Pulmonary artery endothelial cell (primary cell): ENCODE data around the gene GUF1. TPM values are rescaled to one million over a fixed set of nuclear protein-coding genes. Genes with fewer than 3 reads are reported as not detected.
A peak's percentile ranks its signal among the peaks of the same experiment; 100 is the strongest.

ENCODE experiments used
- DNase-seq: peaks from one replicate; pipeline ENCODE4 v3.0.0-alpha.2; 2011; ENCODE audit warnings: low read depth, low spot score
- total RNA-seq: library from RNA; depleted of rRNA; stranded (reverse); fragments of >200 nt; gene quantifications from 2 replicates; pipeline ENCODE4 v1.2.3, GENCODE V29; 2014

GUF1 gene
- 11.8 and 14.2 TPM in 2 replicates for total RNA-seq

DNA sequence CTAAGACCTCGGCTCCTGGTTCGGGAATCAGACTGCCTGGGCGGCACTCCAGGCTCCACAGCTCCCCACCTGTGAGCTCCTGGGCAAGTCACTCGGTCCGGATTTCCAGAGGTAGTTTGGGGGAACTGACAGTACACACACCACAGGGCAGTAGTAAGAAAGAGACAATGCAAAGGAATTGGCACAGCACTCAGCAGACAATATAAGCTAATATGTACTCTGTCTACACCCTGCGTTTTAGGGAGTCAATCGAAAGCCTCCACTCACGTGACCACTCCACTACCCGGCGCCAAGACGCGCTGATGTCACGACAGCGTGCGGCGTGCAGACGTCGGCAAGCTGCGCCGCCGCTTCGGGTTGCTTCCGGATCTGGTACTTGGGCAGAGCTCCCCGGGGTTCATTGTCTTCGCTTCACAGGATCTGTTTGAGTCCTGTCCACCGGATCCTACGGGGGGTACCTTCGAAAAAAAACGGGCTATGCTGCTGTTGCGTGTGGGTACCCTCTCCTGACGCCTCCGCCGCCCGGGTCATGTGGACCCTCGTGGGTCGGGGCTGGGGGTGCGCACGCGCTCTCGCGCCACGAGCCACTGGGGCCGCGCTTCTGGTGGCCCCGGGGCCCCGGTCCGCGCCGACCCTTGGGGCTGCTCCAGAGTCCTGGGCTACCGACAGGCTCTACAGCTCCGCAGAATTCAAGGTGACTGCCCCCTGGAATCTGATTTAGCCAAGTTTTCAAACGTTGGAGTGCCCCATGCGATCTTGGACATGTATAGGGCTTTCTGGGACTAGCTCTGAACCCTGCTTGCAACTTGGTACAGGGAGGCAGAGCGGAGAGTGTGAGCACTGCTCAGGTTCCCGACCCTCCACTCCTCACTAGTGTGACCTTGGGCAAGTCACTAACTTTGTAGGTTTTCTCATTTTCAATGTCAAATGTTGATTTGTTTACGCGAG, at the start of gene GUF1:
GUF1 (plus strand) TSS at position 327 of the 948 bp plus-strand sequence; CDS start at position 530, 203 bp downstream.
- peak; percentile 68 for DNase-seq

DNA sequence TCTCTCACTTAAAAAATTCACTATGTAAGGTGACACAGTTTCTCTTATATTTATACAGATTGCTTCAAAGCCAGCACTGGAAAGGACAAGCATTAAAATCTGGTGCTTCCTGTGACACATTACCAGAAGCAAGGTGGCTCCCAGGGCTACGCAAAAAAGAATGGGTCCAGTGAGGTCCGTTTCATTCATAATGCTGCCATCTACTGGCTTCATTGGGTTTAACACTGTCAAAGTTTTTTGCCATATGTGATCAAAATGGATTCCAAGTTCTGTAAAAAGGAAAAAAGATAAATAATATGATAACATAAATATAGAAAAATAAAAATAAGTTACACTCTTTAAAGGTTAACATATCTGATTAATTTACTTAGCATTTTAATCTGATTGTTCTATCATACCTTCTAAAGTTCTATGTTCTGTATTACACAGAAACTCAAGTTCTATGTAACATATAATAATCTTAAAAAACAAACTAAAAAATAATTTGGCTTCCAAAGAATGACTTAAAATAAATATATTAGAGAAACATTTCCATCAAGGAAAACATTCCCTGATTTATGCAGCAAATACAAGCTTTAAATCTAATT, 48.8 kb upstream of the GUF1 start:
- peak; percentile 3 for DNase-seq

- DNase-seq = no peak
Measured at GRCh38 chr4:44632089-44632488, 46.1 kb upstream of the GUF1 start.

DNA sequence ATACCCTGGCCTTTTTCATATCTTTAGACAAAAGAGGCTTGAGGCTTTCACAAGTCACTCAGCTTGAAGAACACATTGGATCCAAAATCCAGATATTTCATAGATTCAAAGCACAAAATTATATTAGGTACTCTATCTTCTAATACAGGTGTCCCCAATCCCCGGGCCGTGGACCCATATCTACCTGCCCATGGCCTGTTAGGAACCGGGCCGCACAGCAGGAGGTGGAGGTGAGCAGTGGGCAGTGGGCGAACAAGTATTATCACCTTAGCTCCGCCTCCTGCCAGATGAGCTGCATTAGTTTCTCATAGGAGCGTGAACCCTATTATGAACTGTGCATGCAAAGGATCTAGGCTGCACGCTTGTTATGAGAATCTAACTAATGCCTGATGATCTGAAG, 45.5 kb upstream of the GUF1 start:
- no peak for DNase-seq

DNA sequence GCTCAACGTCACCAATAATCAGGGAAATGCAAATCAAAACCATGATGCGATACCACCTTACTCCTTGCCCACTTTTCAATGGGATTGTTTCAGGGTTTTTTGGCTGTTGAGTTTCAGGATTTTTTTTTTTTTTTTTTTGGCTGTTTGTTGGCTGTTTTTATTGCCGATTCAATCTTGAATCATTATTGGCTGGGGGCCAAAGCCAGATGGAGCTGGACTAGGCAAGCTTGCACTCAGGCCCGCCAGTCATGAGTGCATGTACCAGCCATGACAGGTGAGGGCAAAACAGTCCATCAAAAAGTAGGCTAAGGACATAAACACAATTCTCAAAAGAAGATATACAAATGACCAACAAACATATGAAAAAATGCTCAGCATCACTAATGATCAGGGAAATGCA, 40.1 kb upstream of the GUF1 start:
- DNase-seq = no peak

DNA sequence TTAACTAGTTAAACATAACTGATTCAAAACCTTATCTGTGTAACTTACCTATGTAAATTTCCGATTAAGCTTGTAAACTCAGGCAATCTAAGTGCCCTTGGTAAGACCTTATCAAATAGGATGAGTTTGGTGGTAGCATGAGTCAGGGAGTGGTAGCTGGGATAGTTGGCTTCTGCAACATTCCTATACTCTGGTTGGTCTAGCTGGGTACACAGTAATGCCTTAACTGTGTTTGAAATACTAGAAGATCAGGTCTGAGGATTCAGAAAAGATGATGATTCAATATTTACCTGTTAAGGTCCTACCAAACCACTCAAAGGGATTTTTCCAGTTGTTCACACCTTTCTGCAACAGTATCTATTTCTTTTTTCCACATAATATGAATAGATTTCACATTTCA, 32.1 kb upstream of the GUF1 start:
- no peak for DNase-seq

- DNase-seq = no peak
Measured at GRCh38 chr4:44651425-44651824, 26.8 kb upstream of the GUF1 start, which contains the start of gene YIPF7. TSS of gene YIPF7 (minus strand) at chr4:44651625. CDS start at chr4:44650100, 1,525 bp downstream.

GRCh38 chr4:44652002-44652401, 26.2 kb upstream of the GUF1 start:
- DNase-seq = no peak

GRCh38 chr4:44660396-44660795, 17.8 kb upstream of the GUF1 start:
- DNase-seq = no peak

DNA sequence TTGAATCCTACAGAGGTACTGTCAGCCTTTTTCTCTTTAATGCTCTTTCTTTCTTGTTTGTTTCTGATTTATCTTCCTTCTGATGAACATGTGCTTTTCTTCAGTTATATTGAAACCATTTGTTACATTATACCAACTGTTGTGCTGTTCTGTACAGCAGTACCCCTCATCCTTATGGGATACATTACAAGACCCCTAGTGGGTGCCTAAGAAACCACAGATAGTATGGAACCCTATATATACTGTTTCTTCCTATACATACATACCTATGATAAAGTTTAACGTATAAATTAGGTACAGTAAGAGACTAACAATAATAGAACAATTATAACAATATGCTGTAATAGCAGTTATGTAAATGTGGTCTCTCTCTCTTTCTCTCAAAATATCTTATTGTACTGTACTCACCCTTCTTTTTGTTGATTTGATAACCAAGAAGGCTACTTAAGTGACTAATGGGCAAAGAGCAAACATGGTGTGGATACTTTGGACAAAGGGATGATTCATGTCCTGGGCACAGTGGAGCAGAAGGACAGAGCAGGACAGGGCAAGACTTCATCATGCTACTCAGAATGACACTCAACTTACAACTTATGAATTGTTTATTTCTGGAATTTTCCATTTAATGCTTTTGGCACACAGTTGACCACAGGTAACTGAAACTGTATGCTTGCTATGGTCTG, 16.1 kb upstream of the GUF1 start:
- no peak for DNase-seq

- DNase-seq = no peak
Measured at GRCh38 chr4:44662623-44663005, 15.6 kb upstream of the GUF1 start.

- DNase-seq = no peak
Measured at GRCh38 chr4:44663539-44664263, 14.5 kb upstream of the GUF1 start.

GRCh38 chr4:44668526-44668925, 9.7 kb upstream of the GUF1 start:
- no peak for DNase-seq

- DNase-seq = no peak
Measured at GRCh38 chr4:44670506-44671199, 7.6 kb upstream of the GUF1 start.

DNA sequence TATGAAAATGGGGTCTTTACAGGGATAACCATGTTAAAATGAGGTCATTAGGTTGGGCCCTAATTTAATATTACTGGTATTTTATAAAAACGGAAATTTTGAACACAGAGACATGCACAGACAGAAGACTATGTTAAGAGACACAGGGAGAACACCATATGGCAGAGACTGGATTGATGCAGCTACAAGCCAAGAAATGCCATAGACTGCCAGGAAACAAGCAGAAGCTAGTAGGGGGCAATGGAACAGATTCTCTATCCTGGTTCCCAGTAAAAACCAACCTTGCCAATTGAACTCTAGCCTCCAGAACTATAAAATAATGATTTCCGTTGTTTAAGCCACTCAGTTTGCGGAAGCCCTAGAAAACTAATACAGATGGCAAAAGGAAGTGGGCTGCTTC, 6.6 kb upstream of the GUF1 start:
- no peak for DNase-seq

GRCh38 chr4:44674471-44674870, 3.7 kb upstream of the GUF1 start:
- DNase-seq = no peak

DNA sequence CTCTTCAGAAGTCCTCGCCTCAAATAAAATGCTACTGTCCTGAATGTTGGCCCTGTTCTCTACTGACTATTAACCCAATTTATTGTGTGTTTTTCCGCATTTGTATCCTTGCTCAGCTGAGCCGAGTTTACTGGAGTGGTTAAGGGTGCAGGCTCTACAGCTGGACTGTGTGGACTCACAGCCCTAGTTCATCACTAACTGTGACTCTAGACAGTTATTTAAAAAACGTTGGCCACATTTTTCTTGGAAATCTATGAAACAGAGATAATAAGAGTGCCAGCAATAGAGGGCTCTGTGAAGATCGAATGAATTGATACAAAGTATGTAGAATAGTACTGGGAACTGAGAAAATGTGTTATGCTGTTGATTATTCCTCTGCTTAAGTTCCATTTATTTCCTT, 2.9 kb upstream of the GUF1 start:
- no peak for DNase-seq

GRCh38 chr4:44679060-44679459, 840 bp downstream of the GUF1 start:
- no peak for DNase-seq

DNA sequence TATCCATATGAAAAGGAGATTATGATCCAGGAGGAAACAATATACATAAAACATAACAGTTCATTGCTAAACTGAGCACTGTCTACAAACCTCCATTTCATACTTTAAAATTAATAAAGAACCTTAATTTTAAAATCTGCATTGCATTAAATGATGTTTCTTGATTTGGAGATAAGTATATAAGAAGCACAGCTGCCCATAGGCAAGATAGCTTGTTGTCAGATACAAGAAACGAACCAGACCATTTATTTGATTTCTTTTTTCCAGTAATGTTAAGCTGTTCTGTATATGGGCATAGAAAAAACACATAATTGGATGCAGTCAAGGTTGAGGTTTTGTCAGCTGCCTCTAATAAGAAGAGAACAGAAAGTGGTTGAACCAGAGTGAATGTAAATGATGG, 6.4 kb downstream of the GUF1 start:
- no peak for DNase-seq

DNA sequence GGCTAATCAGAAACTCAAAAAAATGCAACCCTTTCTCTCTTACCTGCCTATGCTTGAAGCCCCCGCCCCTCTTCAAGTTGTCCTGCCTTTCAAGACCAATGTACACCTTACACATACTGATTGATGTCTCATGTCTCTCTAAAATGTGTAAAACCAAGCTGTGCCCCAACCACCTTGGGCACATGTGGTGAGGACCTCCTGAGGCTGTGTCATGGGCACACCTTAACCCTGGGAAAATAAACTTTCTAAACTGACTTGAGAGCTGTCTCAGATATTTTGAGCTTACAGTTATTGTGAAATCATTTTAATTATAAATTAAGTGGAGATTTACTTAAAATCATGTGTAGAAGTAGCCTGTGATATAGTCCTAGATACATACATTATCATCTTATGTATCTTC, 22.2 kb downstream of the GUF1 start:
- no peak for DNase-seq

DNA sequence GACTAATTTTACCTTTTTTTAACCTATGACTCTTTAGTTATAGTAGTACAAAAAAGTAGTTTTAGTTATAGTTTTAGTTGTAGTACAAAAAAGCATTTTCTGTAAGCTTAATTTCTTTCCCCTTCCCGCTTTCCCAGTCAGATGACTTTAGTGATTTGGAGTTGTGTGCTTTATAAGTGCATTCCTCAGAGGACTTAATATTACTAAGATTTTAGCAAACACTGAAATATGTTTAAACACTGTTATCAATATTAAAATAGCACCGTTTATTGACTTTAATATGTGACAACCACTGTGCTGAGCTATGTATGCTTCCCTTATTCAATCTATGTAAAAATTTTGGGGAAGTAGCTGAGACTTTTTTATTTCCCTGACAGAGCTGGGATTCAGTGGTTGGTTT, 22.8 kb downstream of the GUF1 start:
- DNase-seq = no peak
